NCI-H2171 treated with DMSO at 0.1 percent for 48 hours (cell line): ENCODE data around the gene RPL31.
A peak's percentile ranks its signal among the peaks of the same experiment; 100 is the strongest.

Experiments used
- DNase-seq: peaks from one replicate; lab custom pipeline; 2025; lab: John Stamatoyannopoulos, UW

Gene RPL31

GRCh38 chr2:100975521-100975785 lies 26.6 kb upstream of the RPL31 start:
- DNase-seq: no peak

- DNase-seq: no peak
Measured at GRCh38 chr2:100976061-100976460, 26.0 kb upstream of the RPL31 start.

- DNase-seq: no peak
Measured at GRCh38 chr2:100976645-100977391, 25.3 kb upstream of the RPL31 start.

- DNase-seq: no peak
Measured at GRCh38 chr2:100977511-100977910, 24.6 kb upstream of the RPL31 start.

GRCh38 chr2:100978582-100979191 lies 23.4 kb upstream of the RPL31 start:
- peak; percentile 38 for DNase-seq

GRCh38 chr2:100980046-100980445 lies 22.0 kb upstream of the RPL31 start:
- DNase-seq: no peak

GRCh38 chr2:100981011-100981410 lies 21.1 kb upstream of the RPL31 start:
- DNase-seq: no peak

- no peak for DNase-seq
Measured at GRCh38 chr2:100982431-100982861, 19.6 kb upstream of the RPL31 start.

- DNase-seq: no peak
Measured at GRCh38 chr2:100983201-100983600, 18.9 kb upstream of the RPL31 start.

GRCh38 chr2:100983684-100984310 lies 18.3 kb upstream of the RPL31 start:
- DNase-seq: no peak

- DNase-seq: peak; percentile 49
Measured at GRCh38 chr2:100984892-100985307, 17.2 kb upstream of the RPL31 start.

GRCh38 chr2:100986157-100986556 lies 15.9 kb upstream of the RPL31 start:
- peak; percentile 64 for DNase-seq

GRCh38 chr2:100987536-100987935 lies 14.6 kb upstream of the RPL31 start:
- DNase-seq: no peak

- DNase-seq: no peak
Measured at GRCh38 chr2:100987974-100988373, 14.1 kb upstream of the RPL31 start.

- DNase-seq: no peak
Measured at GRCh38 chr2:100988630-100989417, 13.3 kb upstream of the RPL31 start.

GRCh38 chr2:100989666-100990065 lies 12.4 kb upstream of the RPL31 start:
- no peak for DNase-seq

GRCh38 chr2:100990166-100990565 lies 11.9 kb upstream of the RPL31 start:
- DNase-seq: no peak

GRCh38 chr2:100990650-100991403 lies 11.3 kb upstream of the RPL31 start:
- DNase-seq: no peak

- no peak for DNase-seq
Measured at GRCh38 chr2:100991404-100991773, 10.7 kb upstream of the RPL31 start.

GRCh38 chr2:100992262-100992661 lies 9.8 kb upstream of the RPL31 start:
- DNase-seq: no peak

- DNase-seq: no peak
Measured at GRCh38 chr2:100993294-100993693, 8.8 kb upstream of the RPL31 start.
